Endothelial cell of umbilical vein (primary cell): ENCODE measurements around the gene UBE2L6. TPM values are rescaled to one million over a fixed set of nuclear protein-coding genes. Genes with fewer than 3 reads are reported as not detected.

Source experiments
- BruUV-seq: library from RNA; stranded (reverse); fragments of 400-500 nt; replicated peaks from 2 replicates; lab custom pipeline; 2021; lab: Mats Ljungman, UMichigan
- CTCF ChIA-PET: fragments of 300-600, 350-600 bp; sonication (Branson Sonifier 250); formaldehyde crosslinking; loops from one replicate; lab custom pipeline; 2021; ENCODE audit warnings: antibody characterized with exemption, inconsistent platforms; lab: Charles Lee
- POLR2A ChIA-PET: fragments of 300-600, 350-600 bp; sonication (Branson Sonifier 250); formaldehyde crosslinking; loops from one replicate; lab custom pipeline; 2021; ENCODE audit warnings: antibody characterized with exemption, inconsistent platforms; lab: Charles Lee
- DNase-seq: peaks from one replicate; pipeline ENCODE4 v3.0.0-alpha.2; 2011; ENCODE audit warnings: low read depth, low spot score
- FAIRE-seq: peaks from 2 replicates; lab custom pipeline; 2011; peaks lifted over from hg19 to GRCh38; lab: Jason Lieb, UNC
- H2AFZ ChIP-seq: 2 replicates; pipeline ENCODE4 v1.6.0; 2012; ENCODE audit warnings: low read depth, low read length, control low read depth, inconsistent platforms
- H3K27ac ChIP-seq: 2 replicates; pipeline ENCODE4 v1.5.1; 2011; ENCODE audit warnings: low read depth, mild to moderate bottlenecking, control low read depth, low read length, moderate library complexity; ENCODE audit not compliant: insufficient read depth
- H3K27me3 ChIP-seq, 2 experiments: 2 replicates each; pipeline versions ENCODE4 v1.6.0 to v1.6.1; 2011; ENCODE audit warnings: low read length in 2 of 2, mixed read lengths in 1 of 2; ENCODE audit not compliant: control insufficient read depth in 2 of 2, insufficient read depth in 2 of 2
- H3K36me3 ChIP-seq, 2 experiments: 2 replicates in 1 of 2; 3 replicates in 1 of 2; pipeline ENCODE4 v1.5.1; 2011; ENCODE audit warnings: low read length in 2 of 2, mild to moderate bottlenecking in 1 of 2, moderate library complexity in 1 of 2; ENCODE audit not compliant: control insufficient read depth in 2 of 2, insufficient read depth in 2 of 2; ENCODE audit errors: extremely low read depth in 1 of 2
- H3K4me1 ChIP-seq: 3 replicates; pipeline ENCODE4 v1.5.1; 2011; ENCODE audit warnings: mild to moderate bottlenecking, low read length; ENCODE audit not compliant: control insufficient read depth, insufficient read depth; ENCODE audit errors: extremely low read depth
- H3K4me2 ChIP-seq: 2 replicates; pipeline ENCODE4 v1.6.1; 2011; ENCODE audit warnings: low read length, control low read depth, mixed read lengths; ENCODE audit not compliant: insufficient read depth
- H3K4me3 ChIP-seq, 3 experiments: fragments of 200-600 bp in 1 of 3; sonication (generic), shearing (Covaris generic) in 1 of 3; replicated peaks in 1 of 3; 2 replicates each; pipeline ENCODE4 v1.5.1; 2011 to 2016; ENCODE audit warnings: control low read depth in 3 of 3, low read length in 3 of 3, mild to moderate bottlenecking in 2 of 3, inconsistent platforms in 1 of 3, low read depth in 1 of 3, moderate library complexity in 1 of 3; ENCODE audit not compliant: insufficient read depth in 1 of 3
- H3K79me2 ChIP-seq: 2 replicates; pipeline ENCODE4 v1.6.0; 2012; ENCODE audit warnings: low read length, inconsistent platforms; ENCODE audit not compliant: control insufficient read depth, insufficient read depth
- H3K9ac ChIP-seq: replicated peaks from 2 replicates; pipeline ENCODE3; 2011; ENCODE audit warnings: low read length, control low read depth; ENCODE audit not compliant: insufficient read depth; ENCODE audit errors: extremely low read depth
- H3K9me1 ChIP-seq: replicated peaks from 3 replicates; pipeline ENCODE4 v1.6.0; 2011; ENCODE audit warnings: mild to moderate bottlenecking, low read length; ENCODE audit not compliant: control insufficient read depth, insufficient read depth; ENCODE audit errors: extremely low read depth
- H3K9me3 ChIP-seq: replicated peaks from 2 replicates; pipeline ENCODE4 v1.5.1; 2012; ENCODE audit warnings: low read length, inconsistent platforms; ENCODE audit not compliant: control insufficient read depth, insufficient read depth
- H4K20me1 ChIP-seq: replicated peaks from 2 replicates; pipeline ENCODE3; 2011; ENCODE audit warnings: mild to moderate bottlenecking, low read length; ENCODE audit not compliant: control insufficient read depth, insufficient read depth; ENCODE audit errors: extremely low read depth
- CTCF ChIP-seq, 2 donors: IDR thresholded peaks; 1 replicate in 1 of 2; 2 replicates in 1 of 2; pipeline ENCODE4 v1.5.1; 2011; ENCODE audit warnings: low read length in 2 of 2, mild to moderate bottlenecking in 2 of 2, moderate library complexity in 2 of 2, control low read depth in 1 of 2, inconsistent platforms in 1 of 2, low read depth in 1 of 2; ENCODE audit not compliant: insufficient read depth in 1 of 2; ENCODE audit errors: extremely low read depth in 1 of 2
- EZH2 ChIP-seq: IDR thresholded peaks from 2 replicates; pipeline ENCODE4 v1.6.1; 2012; ENCODE audit warnings: borderline replicate concordance, low read depth, mild to moderate bottlenecking, moderate library complexity, low read length, inconsistent platforms; ENCODE audit not compliant: severe bottlenecking
- FOS ChIP-seq: IDR thresholded peaks from 2 replicates; pipeline ENCODE4 v1.6.1; 2011; ENCODE audit warnings: mild to moderate bottlenecking, low read length, moderate library complexity, borderline replicate concordance; ENCODE audit not compliant: insufficient read depth
- GATA2 ChIP-seq: IDR thresholded peaks from 2 replicates; pipeline ENCODE4 v1.7.0; 2011; ENCODE audit warnings: low read depth, mild to moderate bottlenecking, moderate library complexity, mixed read lengths, low read length; ENCODE audit not compliant: insufficient read length, insufficient read depth
- JUN ChIP-seq: IDR thresholded peaks from 2 replicates; pipeline ENCODE4 v1.6.1; 2011; ENCODE audit warnings: borderline replicate concordance, low read depth; ENCODE audit not compliant: insufficient read length, insufficient read depth
- MAX ChIP-seq: IDR thresholded peaks from 2 replicates; pipeline ENCODE4 v1.6.1; 2011; ENCODE audit not compliant: insufficient read depth, insufficient read length
- MYC ChIP-seq: IDR thresholded peaks from one replicate; pipeline ENCODE4 v1.6.1; 2011; ENCODE audit warnings: mild to moderate bottlenecking, low read depth, low read length
- POLR2A ChIP-seq: IDR thresholded peaks from 2 replicates; pipeline ENCODE4 v1.6.1; 2012; ENCODE audit warnings: low read depth, mild to moderate bottlenecking, control low read depth, low read length
- POLR2AphosphoS5 ChIP-seq: IDR thresholded peaks from 2 replicates; pipeline ENCODE4 v1.6.1; 2012; ENCODE audit warnings: low read depth, mild to moderate bottlenecking, control low read depth, low read length, moderate library complexity; ENCODE audit not compliant: insufficient read depth
- dilution Hi-C: fragments of 300-500 bp; cut with MboI; formaldehyde crosslinking; loops from one replicate; pipeline ENCODE4 v1.15.0; 2019; ENCODE audit warnings: low sequenced_read_pairs; ENCODE audit not compliant: extremely low pct_ligation_motif_present
- intact Hi-C: fragments of 100-400 bp; cut with micrococcal nuclease; formaldehyde crosslinking; loops from one replicate; pipeline ENCODE4 v1.10.0; 2022
- polyA plus RNA-seq, 4 experiments: library from polyadenylated mRNA; depleted of rRNA in 3 of 4; stranded (reverse) in 3 of 4; unstranded in 1 of 4; fragments of >200 nt; gene quantifications; 2 replicates each; pipeline versions ENCODE4 v1.2.1 to v1.2.3, GENCODE V29; 2011 to 2012; ENCODE audit warnings: missing spikeins in 1 of 4
- total RNA-seq: library from RNA; stranded (reverse); gene quantifications from 2 replicates; pipeline ENCODE4 v1.2.3, GENCODE V29; 2021

Gene UBE2L6
- total and polyA plus RNA-seq, 2 donors (not counting 3 experiments of a cell fraction or from before 2014, with no cell fraction given), result 22.3 to 25.2 TPM

GRCh38 chr11:57610170-57610569, 42.7 kb upstream of the UBE2L6 start:
- Histone ChIP-seq H3K27me3 (peaks cover 0 to 6% of the 10 kb centered on the region in 2 experiments), H3K9me3 (no peaks in the 10 kb centered on the region), H3K9me1 (no peaks in the 10 kb centered on the region), H3K4me1 (no peaks in the 10 kb centered on the region), H3K79me2 (no peaks in the 10 kb centered on the region), H2AFZ (no peak overlapping the region), H3K4me2 (no peak overlapping the region), H3K9ac (no peak overlapping the region), H3K4me3 (no peak overlapping the region), H3K36me3 (no peaks in the 10 kb centered on the region), H4K20me1 (no peaks in the 10 kb centered on the region), H3K27ac (no peak overlapping the region)
- POLR2A ChIA-PET, result no interaction called here
- no peak for DNase-seq
- intact Hi-C loops, result no loop called here
- TF ChIP-seq MYC (no peak), MAX (no peak), POLR2A (no peak), JUN (no peak), POLR2AphosphoS5 (no peak), EZH2 (no peak), CTCF (IDR thresholded peaks at IDR 0.05; ENCODE audit: extremely low read depth in 1 of 2, insufficient read depth in 1 of 2, low read depth in 1 of 2, low read length in 2 of 2) (no peak), GATA2 (no peak), FOS (no peak)
- BruUV-seq, result no TSS peak
- CTCF ChIA-PET, result interaction anchor here (1.4 kb wide), 1 partner anchor 43 kb away, joined by 3 read pairs; the partner anchor contains the start of gene UBE2L6
- no peak for FAIRE-seq
- dilution Hi-C loops, result no loop called here
